ENCODE measurements around the gene CACNA1D.

The CACNA1D gene

DNA sequence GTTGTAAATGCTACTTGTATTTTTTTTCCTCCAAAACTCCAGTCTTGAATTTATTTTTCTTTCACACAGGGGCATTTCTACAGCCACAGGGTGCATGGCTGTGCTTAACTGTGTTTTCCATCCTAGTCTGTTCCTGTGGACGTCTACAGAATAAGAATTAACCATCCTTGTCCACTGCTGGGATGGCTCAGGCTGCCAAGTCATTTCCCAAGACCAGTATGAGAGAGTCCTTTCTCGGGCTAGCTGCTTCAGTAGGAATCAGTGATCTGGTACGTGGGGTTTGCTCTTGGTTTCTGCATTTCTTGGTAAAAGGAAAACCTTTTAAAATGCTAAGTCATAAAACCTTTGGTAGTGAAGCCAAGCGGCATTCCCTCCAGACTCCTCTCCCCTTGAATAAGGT is 322.0 kb downstream of the CACNA1D start:
- DNase-seq: no peak

DNA sequence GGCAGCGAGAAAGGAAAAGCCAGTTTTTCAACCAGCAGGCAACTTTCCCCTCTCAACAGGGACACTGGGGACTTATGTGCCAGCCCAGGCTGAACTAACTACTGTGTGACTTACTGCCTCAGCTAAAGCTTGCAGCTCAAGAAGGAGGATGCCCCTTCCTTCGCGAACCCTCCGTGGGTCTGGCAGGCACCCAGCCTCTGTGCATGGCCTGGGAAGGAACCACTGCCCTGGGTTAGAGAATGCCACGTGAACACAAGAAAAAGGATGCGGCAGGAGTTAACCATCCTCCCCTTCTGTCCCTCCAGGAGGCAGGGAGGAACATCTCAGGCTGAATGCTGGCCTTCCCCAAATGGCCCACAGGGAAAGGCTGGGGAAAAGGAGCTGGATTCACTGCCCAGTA is 322.8 kb downstream of the CACNA1D start:
- DNase-seq: no peak

DNA sequence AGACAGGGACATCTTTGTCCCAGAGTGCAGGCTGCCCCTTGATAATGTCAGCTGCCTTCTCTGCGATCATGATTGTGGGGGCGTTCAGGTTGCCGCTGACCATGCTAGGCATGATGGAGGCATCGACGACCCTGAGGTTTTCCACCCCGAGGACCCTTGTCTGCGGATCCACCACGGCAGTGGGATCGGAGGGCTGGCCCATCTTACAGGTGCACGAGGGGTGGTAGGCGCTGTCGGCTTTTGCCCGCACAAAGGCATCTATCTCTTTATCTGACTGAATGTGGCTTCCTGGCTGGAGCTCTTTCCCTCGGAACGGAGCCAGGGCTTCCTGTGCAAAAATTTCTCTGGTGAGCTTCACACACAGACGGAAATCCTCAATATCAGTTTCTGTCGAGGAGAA is 323.4 kb downstream of the CACNA1D start:
- DNase-seq: no peak

DNA sequence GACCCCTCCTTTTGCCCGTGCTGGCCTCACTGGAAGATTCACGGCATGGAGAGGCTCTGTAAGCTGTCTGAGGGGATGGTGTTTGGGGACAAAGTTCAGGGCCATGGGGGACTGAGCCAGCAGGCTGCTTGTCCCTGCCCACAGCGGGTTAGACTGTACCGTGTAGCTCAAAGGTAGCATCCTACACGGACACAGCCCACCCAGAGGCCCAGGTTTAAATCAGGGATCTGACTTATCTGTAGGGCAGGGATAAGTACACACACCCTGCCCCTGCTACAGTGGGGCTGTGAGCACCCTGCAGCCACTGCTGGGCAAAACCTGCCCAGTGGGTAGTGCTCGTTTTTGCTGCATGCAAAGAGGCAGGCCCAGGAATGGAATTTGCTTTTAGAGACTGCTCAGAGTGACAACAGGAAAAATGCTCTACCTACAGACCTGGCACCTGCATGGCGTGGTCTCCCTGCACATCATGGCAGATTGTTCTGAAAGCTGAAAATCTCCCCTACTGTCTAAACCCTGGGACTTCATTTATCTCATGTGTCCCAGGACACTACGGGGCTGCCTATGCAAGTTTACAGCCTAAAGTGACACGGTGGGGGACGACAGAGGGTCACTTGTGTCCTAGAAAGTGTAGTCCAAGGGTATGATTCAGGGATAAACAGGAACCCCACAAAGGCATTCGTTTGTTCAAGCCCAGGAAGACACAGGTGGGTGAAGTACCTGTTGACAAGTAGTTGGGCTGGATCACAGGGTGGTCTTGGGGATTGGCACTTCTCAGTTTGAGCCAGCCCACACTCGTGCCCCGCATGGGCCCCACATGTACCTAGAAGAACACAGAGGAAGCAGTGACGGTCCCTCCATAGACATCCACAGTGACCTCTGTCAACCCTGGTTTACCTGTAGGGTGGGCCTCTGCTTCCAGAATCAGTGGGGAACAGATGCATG is 324.1 kb downstream of the CACNA1D start:
- no peak for DNase-seq

DNA sequence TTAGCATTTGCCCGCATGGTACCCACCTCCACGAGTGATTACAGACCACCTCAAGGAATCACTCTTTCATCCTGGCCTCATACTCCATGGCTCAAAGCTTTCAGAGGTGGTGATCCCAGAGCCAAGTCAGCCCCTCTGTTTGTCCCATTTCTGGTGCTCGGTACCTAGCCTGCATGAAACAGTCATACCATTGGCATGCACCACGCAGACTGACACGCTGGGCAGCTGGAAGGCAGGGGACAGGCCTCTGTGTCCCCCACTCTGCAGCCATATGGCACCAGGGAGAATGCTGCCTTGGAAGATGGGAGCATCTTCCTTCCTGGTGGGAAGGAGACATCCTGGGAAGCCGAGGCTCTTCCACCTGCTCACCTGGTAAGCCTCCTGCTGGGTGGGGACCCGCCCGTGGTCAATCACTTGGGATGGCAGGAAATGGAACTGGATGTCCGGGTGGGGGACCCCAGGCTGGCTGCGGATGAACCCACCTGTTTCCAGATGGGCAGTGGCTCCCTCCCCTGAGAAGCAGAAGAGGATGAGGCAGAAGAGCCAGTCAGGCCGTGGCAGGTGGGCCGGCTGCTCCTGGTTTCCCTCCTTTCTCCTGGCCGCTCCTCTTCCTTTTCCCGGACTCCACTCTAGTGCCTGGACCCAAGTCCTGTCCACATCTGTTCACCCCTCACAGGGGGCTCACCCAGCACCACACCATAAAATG is 324.9 kb downstream of the CACNA1D start:
- DNase-seq: no peak

DNA sequence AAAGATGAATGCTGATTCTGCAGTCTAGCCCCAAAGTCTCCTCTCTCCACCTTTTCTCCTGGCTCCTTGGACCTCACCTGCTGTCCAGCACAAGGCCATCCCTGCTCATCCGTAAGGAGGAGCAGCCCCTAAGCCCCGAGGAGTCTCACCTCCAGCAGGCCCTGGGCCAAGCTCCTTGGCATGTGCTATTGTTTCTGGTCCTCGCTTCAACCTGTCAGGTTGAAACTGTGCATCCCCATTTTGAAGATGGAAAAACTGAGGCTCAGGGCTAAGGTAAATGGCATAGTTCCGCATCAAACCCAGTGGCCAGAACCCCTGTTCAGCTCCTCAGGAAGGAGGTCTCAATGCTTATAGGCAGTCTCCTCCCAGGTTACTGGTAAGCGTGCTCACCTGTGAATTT is 325.7 kb downstream of the CACNA1D start:
- DNase-seq: no peak

DNA sequence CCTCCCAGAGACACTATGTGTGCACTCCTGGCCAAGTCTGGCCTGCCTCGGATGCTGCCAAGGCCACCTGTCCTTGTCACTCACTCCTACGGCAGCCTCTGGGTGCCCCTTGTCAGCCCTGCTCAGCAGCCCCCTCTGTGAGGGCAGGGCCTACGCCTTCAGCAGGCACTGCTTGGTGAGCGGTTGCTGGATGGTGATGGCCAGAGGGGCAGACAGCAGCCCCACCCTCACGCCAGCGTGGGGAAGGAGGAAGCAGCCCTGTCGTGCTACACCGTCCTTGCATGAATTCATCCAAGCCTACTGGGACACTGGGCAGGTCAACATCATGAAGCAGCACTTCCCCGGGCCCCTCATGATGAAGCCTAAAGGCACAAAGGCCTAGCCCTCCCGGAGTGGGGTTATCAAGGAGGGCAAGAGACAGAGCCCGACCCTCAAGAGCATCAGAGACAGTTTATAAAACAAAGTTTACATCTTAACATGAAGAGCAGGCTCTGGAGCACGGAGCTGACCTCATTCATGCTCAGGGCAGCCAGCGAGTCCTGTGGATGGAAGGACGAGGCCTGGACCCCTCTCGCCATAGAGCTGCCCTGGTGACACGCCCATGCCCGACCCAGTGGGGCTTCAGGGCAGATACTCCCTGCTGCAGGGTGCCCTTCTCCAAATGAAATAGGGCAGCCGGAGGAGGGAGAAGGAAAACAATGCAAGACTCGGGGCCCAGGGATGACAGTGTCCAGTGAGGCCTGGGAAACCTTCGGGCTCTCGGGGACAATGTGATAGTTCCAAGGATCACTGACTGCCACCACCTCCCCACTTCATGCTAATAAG is 326.6 kb downstream of the CACNA1D start:
- DNase-seq: no peak

DNA sequence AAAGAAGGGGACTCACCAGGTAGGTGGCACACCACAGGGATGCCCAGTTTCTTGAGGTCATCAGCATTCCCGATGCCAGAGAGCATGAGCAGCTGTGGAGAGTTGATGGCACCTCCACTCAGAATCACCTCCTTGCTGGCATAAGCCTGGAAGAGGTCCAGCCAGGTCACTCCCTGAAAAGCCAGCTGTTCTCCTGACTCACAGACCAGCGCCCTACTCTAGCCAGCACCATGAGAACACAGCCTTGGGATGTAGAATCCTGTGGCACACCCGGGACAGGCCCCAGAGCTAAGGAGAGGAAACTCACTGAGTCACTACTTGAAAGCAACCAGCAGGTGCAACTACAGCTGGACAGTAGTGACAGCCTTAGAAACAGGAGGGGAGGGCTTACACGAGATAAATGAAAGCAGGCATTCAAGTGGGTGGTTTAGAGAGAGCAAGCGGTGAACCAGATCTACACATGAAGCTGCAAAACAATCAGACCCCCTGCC is 327.3 kb downstream of the CACNA1D start:
- DNase-seq: peak; percentile 11

DNA sequence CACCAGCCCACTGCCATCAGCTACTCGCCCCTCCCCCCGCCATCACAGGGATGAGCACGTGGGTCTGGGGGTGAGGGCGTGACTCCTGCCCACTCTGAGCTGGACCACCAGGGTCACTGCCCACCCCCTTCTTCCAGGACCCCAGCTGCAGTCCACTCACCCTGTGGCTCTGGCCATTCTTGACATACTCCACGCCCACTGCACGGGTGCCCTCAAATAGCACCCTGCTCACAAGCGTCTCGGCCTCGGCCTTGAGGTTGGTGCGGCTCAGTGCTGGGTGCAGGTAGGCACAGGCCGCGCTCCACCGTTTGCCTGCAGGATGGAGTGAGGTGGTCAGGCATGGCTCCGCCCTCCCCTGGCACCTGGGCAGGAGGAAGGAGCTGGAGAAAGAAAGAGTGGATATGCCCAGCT is 327.9 kb downstream of the CACNA1D start:
- no peak for DNase-seq

DNA sequence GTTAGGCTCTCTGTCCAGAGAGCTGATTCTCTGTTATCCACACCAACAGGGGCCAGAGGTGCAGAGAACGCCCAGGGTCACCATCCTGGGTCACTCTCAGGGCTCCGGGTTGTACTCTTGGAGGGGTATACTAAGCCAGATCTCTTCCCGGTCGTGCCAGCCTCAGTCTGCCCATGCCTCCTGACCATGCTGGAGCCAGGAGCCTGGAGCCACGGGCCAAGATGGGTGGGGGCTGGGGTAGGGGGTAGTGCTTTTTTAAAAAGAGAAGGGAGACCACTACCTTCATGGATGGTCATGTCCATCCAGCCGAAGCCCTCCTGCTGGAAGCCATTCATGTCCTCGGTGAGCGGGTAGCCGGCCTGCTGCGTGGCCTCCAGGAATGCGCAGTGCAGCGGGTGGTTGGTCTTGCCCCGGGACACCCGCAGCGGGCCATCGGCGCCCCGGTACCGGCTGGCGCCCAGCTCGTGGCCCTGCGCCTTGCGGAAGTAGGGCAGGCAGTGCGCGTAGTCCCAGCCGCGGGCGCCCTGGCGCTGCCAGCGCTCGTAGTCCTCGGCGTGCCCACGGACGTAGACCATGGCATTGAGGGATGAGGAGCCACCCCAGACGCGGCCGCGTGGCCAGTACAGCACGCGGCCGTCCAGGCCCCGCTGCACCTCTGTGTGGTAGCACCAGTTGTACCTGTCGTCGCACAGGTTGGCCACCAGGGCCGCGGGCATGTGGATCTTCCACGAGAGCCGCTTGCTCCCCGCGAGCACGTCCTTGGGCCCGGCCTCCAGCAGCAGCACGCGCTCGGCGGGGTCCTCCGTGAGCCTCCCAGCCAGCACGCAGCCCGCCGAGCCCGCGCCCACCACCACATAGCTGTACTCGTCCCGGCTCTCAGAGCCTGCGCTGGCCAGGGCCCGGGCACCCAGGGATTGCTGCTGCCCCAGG is 328.9 kb downstream of the CACNA1D start:
- no peak for DNase-seq

DNA sequence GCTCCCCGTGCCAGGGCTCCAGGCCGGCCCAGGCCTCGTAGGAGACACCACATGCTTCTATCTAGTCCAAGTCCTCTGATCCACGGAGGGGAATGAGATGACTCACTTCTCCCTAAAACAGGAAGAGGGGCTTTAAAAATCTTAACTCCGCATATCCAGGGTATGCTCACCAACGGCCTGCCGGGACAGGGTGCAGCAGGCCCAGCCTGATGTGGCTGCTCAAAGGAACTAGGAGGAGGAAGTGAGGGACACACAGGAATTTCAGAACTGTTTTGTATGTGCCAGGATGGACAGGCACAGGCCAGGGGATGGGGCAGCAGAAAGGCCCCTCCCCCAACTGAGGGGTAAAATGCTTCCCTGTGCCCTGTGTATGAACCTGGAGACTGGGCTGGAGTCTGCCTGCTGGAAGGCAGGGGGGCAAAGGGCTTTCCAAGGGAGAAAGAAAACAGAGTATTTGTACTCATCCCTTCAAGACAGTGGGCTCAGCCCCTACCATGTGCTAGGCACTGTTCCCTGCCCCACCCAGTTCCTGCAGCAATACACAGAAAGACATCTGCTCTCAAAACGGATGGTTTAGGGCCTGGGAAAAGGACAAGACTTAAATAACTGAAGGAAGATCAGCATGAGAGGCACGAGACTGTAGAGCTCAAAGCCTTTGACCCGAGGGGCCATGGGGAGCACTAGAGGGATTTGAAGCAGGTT is 329.7 kb downstream of the CACNA1D start:
- DNase-seq: no peak

DNA sequence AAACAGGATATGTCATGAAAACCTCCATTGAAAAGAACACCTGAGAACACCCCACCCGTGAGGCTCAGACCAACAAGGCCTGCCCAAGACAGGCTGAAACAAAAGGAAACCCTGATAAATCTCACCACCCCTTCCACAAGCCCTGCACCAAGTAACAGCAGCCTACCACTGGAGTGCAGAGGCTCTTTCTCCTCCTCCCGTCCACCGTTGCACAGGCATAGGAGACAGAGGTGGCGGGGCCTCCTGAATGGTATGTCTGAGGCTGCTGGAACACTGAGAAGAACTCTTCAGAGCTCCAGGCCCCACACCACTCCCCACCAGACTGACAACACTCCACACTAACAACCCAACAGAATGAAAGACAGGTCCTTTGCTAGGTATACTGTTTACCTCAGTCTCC is 330.4 kb downstream of the CACNA1D start:
- no peak for DNase-seq

DNA sequence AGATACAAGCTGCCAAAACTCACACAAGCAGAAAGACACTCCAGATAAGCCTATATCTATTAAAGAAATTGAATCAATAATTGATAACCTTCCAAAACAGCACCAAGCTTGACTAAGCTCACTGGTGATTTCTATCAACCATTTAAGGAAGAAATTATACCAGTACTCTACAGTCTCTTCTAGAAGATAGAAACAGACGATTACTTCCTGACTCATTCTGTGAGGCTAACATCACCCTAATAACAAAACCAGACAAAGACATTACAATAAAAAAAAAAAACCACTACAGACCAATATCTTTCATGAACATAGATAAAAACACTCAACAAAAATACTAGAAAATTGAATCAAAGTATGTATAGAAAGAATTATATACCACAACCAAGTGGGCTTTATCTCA is 331.6 kb downstream of the CACNA1D start:
- DNase-seq: no peak

DNA sequence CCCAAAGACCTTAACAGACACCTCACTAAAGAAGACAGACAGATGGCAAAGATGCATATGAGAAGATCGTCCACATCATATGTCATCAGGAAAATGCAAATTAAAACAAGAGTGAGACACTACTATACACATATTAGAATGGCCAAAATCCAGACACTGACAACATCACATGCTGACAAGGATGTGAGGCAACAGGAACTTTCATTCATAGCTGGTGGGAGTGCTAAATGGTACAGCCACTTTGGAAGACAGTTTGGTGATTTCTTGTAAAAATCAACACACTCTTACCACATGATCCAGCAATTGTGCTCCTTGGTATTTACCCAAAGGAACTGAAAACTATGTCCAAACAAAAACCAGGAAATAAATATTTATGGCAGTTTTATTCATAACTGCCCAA is 334.2 kb downstream of the CACNA1D start:
- no peak for DNase-seq

DNA sequence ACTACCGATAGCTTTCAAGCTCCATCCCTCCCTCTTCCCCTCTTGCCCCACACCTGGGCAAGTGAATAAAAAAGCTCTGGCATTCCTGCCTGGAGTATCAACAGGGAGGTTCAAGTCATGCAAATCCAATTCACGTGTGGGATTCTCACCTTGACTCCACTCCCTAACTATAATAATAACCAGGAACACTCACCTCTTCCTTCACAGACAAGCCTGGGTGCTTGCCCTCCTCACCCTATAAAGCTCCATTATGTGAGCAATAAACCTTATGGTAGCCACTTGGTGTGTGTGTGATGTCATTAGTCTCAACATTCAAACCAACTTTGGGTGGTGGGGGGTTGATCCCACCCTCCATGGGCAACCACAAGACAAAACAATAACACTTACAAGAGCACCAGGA is 335.2 kb downstream of the CACNA1D start:
- no peak for DNase-seq

DNA sequence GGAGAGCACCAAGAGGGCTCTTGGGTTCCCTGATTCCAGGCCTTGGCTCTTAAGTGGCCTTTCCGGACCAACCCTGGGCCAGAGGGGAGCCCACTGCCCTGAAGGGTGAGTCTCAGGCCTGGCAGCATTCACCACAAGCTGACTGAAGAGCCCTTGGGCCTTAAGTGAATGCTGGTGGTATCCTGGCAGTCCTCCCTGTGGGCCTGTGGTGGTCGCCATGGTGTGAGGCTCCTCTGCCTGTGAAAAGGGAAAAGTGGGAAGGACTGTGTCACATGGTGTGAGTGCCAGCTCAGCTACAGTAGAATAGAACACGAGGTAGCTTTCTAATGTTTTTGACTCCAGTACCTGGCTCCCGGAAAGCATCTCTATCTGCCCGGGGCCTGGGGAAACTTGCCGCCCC is 336.5 kb downstream of the CACNA1D start:
- no peak for DNase-seq

DNA sequence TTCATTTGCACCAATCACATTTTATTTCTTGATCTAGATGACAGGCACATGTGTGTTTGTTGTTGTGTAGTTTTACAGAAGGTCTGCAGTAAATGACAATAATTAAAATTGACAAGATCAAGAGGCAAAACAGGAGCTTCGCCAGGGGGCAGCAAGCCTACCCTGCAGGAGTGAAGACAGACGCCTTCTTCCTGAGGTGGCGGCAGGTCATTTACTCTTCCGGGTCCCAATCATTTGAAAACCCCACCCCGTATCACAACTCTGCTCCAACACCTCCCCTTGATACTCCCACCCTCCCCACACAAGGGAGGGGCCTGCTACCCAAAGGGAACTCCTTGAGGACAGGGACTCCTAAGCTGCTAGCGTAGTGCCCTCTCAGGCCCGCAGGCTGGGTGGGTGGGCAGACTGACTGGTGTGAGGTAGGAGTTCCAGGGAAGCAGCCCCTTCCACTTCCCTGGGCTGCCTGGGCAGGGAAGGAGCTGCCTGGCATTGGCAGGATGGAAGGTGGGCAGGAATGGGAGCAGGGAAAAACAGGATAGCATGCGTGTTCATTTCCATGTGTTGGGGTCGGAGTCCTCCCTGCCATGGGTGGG is 338.7 kb downstream of the CACNA1D start:
- DNase-seq: no peak

DNA sequence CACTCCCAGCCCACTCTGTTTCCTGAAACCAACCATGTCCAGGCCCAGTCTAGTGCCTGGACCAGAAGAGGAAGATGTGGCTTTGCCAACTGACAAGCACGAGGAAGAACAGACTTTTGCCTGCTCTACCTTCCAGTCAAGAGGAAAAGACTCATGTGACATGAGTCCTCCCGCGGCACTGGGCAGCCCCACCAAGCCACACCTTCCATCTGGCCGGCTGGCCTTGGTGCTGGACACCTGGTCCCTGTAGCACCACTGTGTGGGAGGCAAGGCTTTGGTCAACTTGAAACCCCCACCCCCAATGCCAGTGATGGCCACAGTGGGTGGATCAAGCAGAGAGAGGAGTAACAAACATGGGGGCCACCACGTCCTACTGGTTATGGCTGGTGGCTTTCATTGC is 339.3 kb downstream of the CACNA1D start:
- DNase-seq: no peak

DNA sequence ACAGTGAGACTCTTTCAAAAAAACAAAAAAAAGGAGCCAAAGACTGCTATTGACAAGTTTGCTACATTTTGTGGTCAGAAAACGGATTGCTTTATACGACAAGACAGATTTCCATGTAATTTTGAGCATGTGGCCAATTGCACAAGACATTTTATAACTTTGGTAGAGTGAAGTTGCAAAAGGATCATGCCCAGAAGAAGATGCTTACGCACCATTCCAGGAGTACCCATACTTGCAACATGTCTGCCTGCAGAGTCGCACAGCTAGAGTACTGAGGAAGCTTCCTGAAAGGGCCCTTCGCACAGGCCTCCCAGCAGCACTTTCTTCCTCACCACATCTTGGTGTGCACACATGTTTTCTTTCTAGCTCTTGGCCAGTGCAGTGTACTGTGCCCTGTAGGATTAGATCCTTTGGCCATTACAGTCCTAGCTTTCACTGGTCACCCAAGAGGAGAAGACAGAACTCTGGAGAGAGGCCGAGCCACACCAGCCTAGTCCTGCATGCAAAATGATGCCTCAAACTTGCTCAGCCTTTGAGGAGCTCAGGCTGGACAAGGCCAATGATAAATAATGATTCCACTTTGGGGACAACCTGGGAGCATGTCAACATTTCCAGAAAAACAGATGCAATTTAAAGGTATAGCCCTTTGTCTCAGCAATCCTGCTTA is 340.2 kb downstream of the CACNA1D start:
- DNase-seq: no peak

DNA sequence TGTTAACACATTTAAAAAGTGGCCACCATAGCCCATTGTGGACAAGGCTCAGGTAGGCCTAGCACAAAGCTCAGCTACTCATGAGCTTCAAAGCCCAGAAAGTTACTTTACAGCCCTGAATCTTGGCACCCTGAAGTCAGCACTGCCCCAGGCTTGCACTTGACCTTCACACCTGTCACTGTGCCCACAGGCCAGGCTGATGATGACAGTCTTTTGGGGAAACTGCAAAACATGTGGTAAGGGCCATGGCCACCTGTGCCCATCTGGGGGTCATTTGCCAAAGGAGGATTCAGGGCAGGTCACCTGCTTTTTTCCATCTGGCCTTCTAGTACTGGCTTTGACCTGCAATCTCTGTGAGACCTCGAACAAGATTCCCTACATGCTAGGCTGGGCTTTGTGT is 340.8 kb downstream of the CACNA1D start:
- DNase-seq: no peak

All from SHP77 treated with DMSO at 0.1 percent for 48 hours (cell line).